H1 (cell line): Measurements from ENCODE around the gene PSPC1. TPM values are rescaled to one million over a fixed set of nuclear protein-coding genes. Genes with fewer than 3 reads are reported as not detected.

Experiments
- CTCF ChIA-PET: fragments of 300-600 bp; sonication (Branson Sonifier 250); formaldehyde crosslinking; loops from one replicate; lab custom pipeline; 2021; ENCODE audit not compliant: partially characterized antibody; lab: Charles Lee
- POLR2A ChIA-PET: fragments of 300-600 bp; sonication (Branson Sonifier 250); formaldehyde crosslinking; loops from one replicate; lab custom pipeline; 2021; ENCODE audit warnings: inconsistent platforms; ENCODE audit not compliant: partially characterized antibody; lab: Charles Lee
- DNase-seq, 2 experiments: peaks; one replicate each; pipeline versions ENCODE4 v3.0.0 to v3.0.0-alpha.2; 2010 to 2022; ENCODE audit warnings: low spot score in 2 of 2, low read depth in 1 of 2, mixed read lengths in 1 of 2
- FAIRE-seq: peaks from 2 replicates; lab custom pipeline; 2011; peaks lifted over from hg19 to GRCh38; lab: Jason Lieb, UNC
- H2AFZ ChIP-seq: 2 replicates; pipeline ENCODE4 v1.8.1; 2012; ENCODE audit warnings: low read length, inconsistent platforms
- H2AK5ac ChIP-seq: 2 replicates; pipeline ENCODE4 v1.6.1; 2013; ENCODE audit warnings: low read depth, low read length
- H2BK120ac ChIP-seq: replicated peaks from 2 replicates; pipeline ENCODE3; 2013; ENCODE audit warnings: low read depth, low read length, inconsistent platforms
- H2BK12ac ChIP-seq: 2 replicates; pipeline ENCODE4 v1.6.1; 2013; ENCODE audit warnings: low read depth, low read length
- H2BK15ac ChIP-seq: 2 replicates; pipeline ENCODE4 v1.6.1; 2013; ENCODE audit warnings: low read length
- H2BK20ac ChIP-seq: 2 replicates; pipeline ENCODE4 v1.6.1; 2013; ENCODE audit warnings: low read length
- H2BK5ac ChIP-seq: 2 replicates; pipeline ENCODE4 v1.6.1; 2013; ENCODE audit warnings: low read depth, low read length
- H3K14ac ChIP-seq: 2 replicates; pipeline ENCODE4 v1.6.1; 2013; ENCODE audit warnings: inconsistent platforms; ENCODE audit not compliant: insufficient read length
- H3K18ac ChIP-seq: 2 replicates; pipeline ENCODE4 v1.6.1; 2013; ENCODE audit warnings: low read length; ENCODE audit errors: extremely low read depth
- H3K23ac ChIP-seq: 2 replicates; pipeline ENCODE4 v1.6.1; 2013; ENCODE audit warnings: inconsistent platforms; ENCODE audit not compliant: insufficient read length
- H3K23me2 ChIP-seq: 2 replicates; pipeline ENCODE4 v1.6.1; 2013; ENCODE audit warnings: low read depth, low read length
- H3K27ac ChIP-seq: 2 replicates; pipeline ENCODE4 v1.6.1; 2011; ENCODE audit warnings: low read depth, low read length, inconsistent platforms
- H3K27me3 ChIP-seq, 4 experiments: replicated peaks in 1 of 4; 1 replicate in 1 of 4; 2 replicates in 3 of 4; pipeline versions ENCODE4 v1.6.1 to v1.8.1; 2011 to 2013; ENCODE audit warnings: low read length in 3 of 4, mild to moderate bottlenecking in 3 of 4, inconsistent platforms in 2 of 4, mixed read lengths in 2 of 4, moderate library complexity in 1 of 4; ENCODE audit not compliant: control insufficient read depth in 3 of 4, insufficient read depth in 3 of 4; ENCODE audit errors: extremely low read depth in 1 of 4
- H3K36me3 ChIP-seq, 4 experiments: 2 replicates each; pipeline versions ENCODE4 v1.6.1 to v1.8.1; 2011 to 2013; ENCODE audit warnings: mild to moderate bottlenecking in 4 of 4, low read length in 3 of 4, moderate library complexity in 2 of 4, control low read depth in 1 of 4, inconsistent platforms in 1 of 4; ENCODE audit not compliant: insufficient read depth in 4 of 4, control insufficient read depth in 2 of 4
- H3K4ac ChIP-seq: replicated peaks from 2 replicates; pipeline ENCODE3; 2013; ENCODE audit warnings: low read length, low read depth, mixed read lengths, inconsistent platforms; ENCODE audit not compliant: insufficient read length
- H3K4me1 ChIP-seq, 4 experiments: replicated peaks in 1 of 4; 1 replicate in 1 of 4; 2 replicates in 3 of 4; pipeline versions ENCODE4 v1.6.1 to v1.8.1; 2011 to 2013; ENCODE audit warnings: low read length in 3 of 4, inconsistent platforms in 2 of 4, mixed read lengths in 1 of 4; ENCODE audit not compliant: insufficient read depth in 4 of 4, control insufficient read depth in 3 of 4
- H3K4me2 ChIP-seq, 2 experiments: 2 replicates each; pipeline versions ENCODE4 v1.6.1 to v1.8.1; 2011 to 2013; ENCODE audit warnings: low read depth in 2 of 2, low read length in 2 of 2, control low read depth in 1 of 2, inconsistent platforms in 1 of 2, mild to moderate bottlenecking in 1 of 2; ENCODE audit not compliant: insufficient read depth in 1 of 2
- H3K4me3 ChIP-seq, 4 experiments: fragments of 200-600, 300-600 bp in 1 of 4; sonication (generic), shearing (Covaris generic), sonication (Bioruptor Twin) in 1 of 4; 2 replicates each; pipeline versions ENCODE4 v1.5.1 to v1.8.1; 2011 to 2016; ENCODE audit warnings: low read length in 4 of 4, low read depth in 3 of 4, control low read depth in 2 of 4, inconsistent platforms in 2 of 4, mild to moderate bottlenecking in 2 of 4, mixed read lengths in 1 of 4, moderate library complexity in 1 of 4; ENCODE audit not compliant: insufficient read depth in 2 of 4; ENCODE audit errors: extremely low read depth in 1 of 4
- H3K56ac ChIP-seq: replicated peaks from 2 replicates; pipeline ENCODE3; 2013; ENCODE audit warnings: low read depth, mild to moderate bottlenecking, mixed read lengths, low read length, inconsistent platforms; ENCODE audit not compliant: insufficient read length
- H3K79me1 ChIP-seq: 2 replicates; pipeline ENCODE4 v1.6.1; 2013; ENCODE audit warnings: low read depth, low read length, control low read depth
- H3K79me2 ChIP-seq, 2 experiments: 2 replicates each; pipeline versions ENCODE4 v1.6.1 to v1.8.1; 2012 to 2013; ENCODE audit warnings: low read length in 2 of 2, mild to moderate bottlenecking in 2 of 2, inconsistent platforms in 1 of 2; ENCODE audit not compliant: insufficient read depth in 2 of 2, control insufficient read depth in 1 of 2
- H3K9ac ChIP-seq, 4 experiments: replicated peaks in 1 of 4; 1 replicate in 1 of 4; 2 replicates in 3 of 4; pipeline versions ENCODE4 v1.6.1 to v1.8.1; 2011 to 2013; ENCODE audit warnings: low read depth in 3 of 4, low read length in 3 of 4, control low read depth in 2 of 4, mild to moderate bottlenecking in 2 of 4, moderate library complexity in 2 of 4, inconsistent platforms in 1 of 4; ENCODE audit errors: extremely low read depth in 1 of 4
- H3K9me3 ChIP-seq, 2 experiments: 2 replicates each; pipeline versions ENCODE4 v1.6.1 to v1.8.1; 2012 to 2013; ENCODE audit warnings: mild to moderate bottlenecking in 2 of 2, moderate library complexity in 2 of 2, control low read depth in 1 of 2, inconsistent platforms in 1 of 2, low read depth in 1 of 2, low read length in 1 of 2, mixed read lengths in 1 of 2; ENCODE audit not compliant: insufficient read depth in 2 of 2
- H4K20me1 ChIP-seq, 2 experiments: replicated peaks in 1 of 2; 2 replicates each; pipeline versions ENCODE3 to v1.8.1; 2011 to 2013; ENCODE audit warnings: inconsistent platforms in 2 of 2, low read length in 2 of 2, mild to moderate bottlenecking in 1 of 2; ENCODE audit not compliant: insufficient read depth in 2 of 2, control insufficient read depth in 1 of 2
- H4K5ac ChIP-seq: 2 replicates; pipeline ENCODE4 v1.6.1; 2013; ENCODE audit warnings: low read length, low read depth, mixed read lengths, inconsistent platforms; ENCODE audit not compliant: insufficient read length
- H4K8ac ChIP-seq: 2 replicates; pipeline ENCODE4 v1.8.0; 2013; ENCODE audit warnings: mild to moderate bottlenecking, moderate library complexity, low read length, inconsistent platforms; ENCODE audit not compliant: insufficient read depth; ENCODE audit errors: extremely low read depth
- H4K91ac ChIP-seq: replicated peaks from 2 replicates; pipeline ENCODE3; 2013; ENCODE audit warnings: low read length, mixed read lengths, inconsistent platforms; ENCODE audit not compliant: insufficient read length
- BRCA1 ChIP-seq: IDR thresholded peaks from 2 replicates; pipeline ENCODE4 v1.6.1; 2012; ENCODE audit warnings: low read depth, low read length, improper control_type of control experiment
- NRF1 ChIP-seq: IDR thresholded peaks from 2 replicates; pipeline ENCODE4 v1.6.1; 2011; ENCODE audit warnings: mild to moderate bottlenecking, low read depth, low read length, improper control_type of control experiment
- SAP30 ChIP-seq: fragments of 300-600 bp; sonication (generic); IDR thresholded peaks from 2 replicates; pipeline ENCODE4 v1.7.1; 2012; ENCODE audit warnings: low read length, moderate library complexity, mild to moderate bottlenecking, inconsistent platforms; ENCODE audit not compliant: insufficient read depth, insufficient replicate concordance
- TAF1 ChIP-seq: IDR thresholded peaks from 2 replicates; pipeline ENCODE4 v1.6.1; 2011; ENCODE audit warnings: mild to moderate bottlenecking, low read depth, low read length
- WGBS, 2 experiments: shearing (Covaris generic) in 1 of 2; methylation state at CpG; one replicate each; pipeline versions ENCODE4 v1.1.6 to v1.1.7; 2013 to 2015; ENCODE audit warnings: low lambda C conversion rate in 2 of 2, mixed read lengths in 2 of 2, inconsistent platforms in 1 of 2, low coverage in 1 of 2, missing lambda C conversion rate in 1 of 2; ENCODE audit not compliant: insufficient replicate concordance in 2 of 2, insufficient coverage in 1 of 2, insufficient read length in 1 of 2; ENCODE audit errors: extremely low coverage in 1 of 2, missing lambda C conversion rate in 1 of 2; 5-methylcytosine and 5-hydroxymethylcytosine counted together
- polyA plus RNA-seq, 7 experiments: library from polyadenylated mRNA; depleted of rRNA in 3 of 7; stranded (reverse) in 5 of 7; unstranded in 2 of 7; fragments of >200 nt in 5 of 7; fragments of 200-250 nt in 2 of 7; gene quantifications; 1 replicate in 5 of 7; 2 replicates in 1 of 7; 4 replicates in 1 of 7; pipeline versions ENCODE4 v1.2.1 to v1.2.3, GENCODE V29; 2011 to 2013; ENCODE audit warnings: missing spikeins in 2 of 7, mixed read lengths in 2 of 7
- total RNA-seq: library from RNA; stranded (reverse); fragmentation: NEBNext Ultra II Directional; extraction: Animal tissue kit (Norgen Biotek cat#: 25700); gene quantifications from 2 replicates; pipeline ENCODE4 v1.2.1, GENCODE V29; 2021

The PSPC1 gene
- total and polyA plus RNA-seq, 2 of the 8 experiments (the other 6 are each of a cell fraction or from before 2014, with no cell fraction given): 53.4 to 97.4 TPM

DNA sequence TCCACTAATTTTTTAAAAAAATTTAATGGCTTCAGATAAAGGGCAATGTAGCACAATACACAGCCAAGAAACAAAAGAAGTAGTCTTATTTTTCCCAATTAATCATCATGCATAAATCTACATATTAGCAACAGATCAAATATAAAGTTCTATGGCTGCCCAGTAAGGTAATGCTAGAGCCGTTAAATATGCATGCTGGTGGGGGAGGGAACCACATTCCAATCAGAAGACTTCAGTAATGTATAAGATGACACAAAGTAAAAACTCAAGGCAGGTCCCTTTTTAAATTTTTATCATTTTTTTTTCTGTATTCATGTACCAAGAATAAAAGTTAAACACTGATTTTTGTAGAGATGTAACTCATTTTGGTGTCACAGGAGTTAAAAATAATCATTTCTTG lies 87.3 kb downstream of the PSPC1 start:
- Histone ChIP-seq H2BK20ac (no peak overlapping the region), H3K4ac (no peak overlapping the region), H3K9ac (no peak overlapping the region), H3K79me1 (peaks cover 2% of the 10 kb centered on the region; the same call in 1 of the 2 replicates), H3K18ac (no peak overlapping the region), H2AFZ (no peak overlapping the region), H2BK15ac (no peak overlapping the region), H2BK5ac (no peak overlapping the region), H3K23me2 (no peaks in the 10 kb centered on the region; the same call in 1 of the 2 replicates), H3K4me2 (0 out of 4 replicates have a peak overlapping the region, but pooled peaks have one; percentile 5 to 34), H3K4me1 (peaks cover 0 to 8% (median 5%) of the 10 kb centered on the region in 4 experiments; a peak in 2 of 7 replicates), H3K23ac (no peak overlapping the region), H3K79me2 (peaks cover 0 to 19% of the 10 kb centered on the region in 2 experiments; a peak in 2 of 4 replicates), H3K4me3 (peak overlapping the region in 1 of 4 experiments; percentile 28; a peak in 1 of 8 replicates), H4K20me1 (no peaks in the 10 kb centered on the region), H3K56ac (no peak overlapping the region), H3K36me3 (no peaks in the 10 kb centered on the region; a peak in 1 of 8 replicates), H4K91ac (no peak overlapping the region), H3K27me3 (no peaks in the 10 kb centered on the region), H3K27ac (no peak overlapping the region), H3K9me3 (no peaks in the 10 kb centered on the region), H4K5ac (no peak overlapping the region), H3K14ac (no peak overlapping the region), H2BK12ac (no peak overlapping the region), H2BK120ac (no peak overlapping the region), H2AK5ac (no peak overlapping the region), H4K8ac (no peak overlapping the region)
- DNase-seq (no peak), FAIRE-seq (no peak)
- WGBS, 2 experiments: 82% methylated on average over 1 of the region's 1 CpG; no CpG with 5 or more reads in 1 of the 2 experiments
- ChIA-PET CTCF (no interaction called here), POLR2A (interaction anchor here (1.2 kb wide), 1 partner anchor 87 kb away, joined by 3 read pairs; the partner anchor contains the start of gene PSPC1)
- TF ChIP-seq BRCA1 (no peak), TAF1 (no peak), SAP30 (no peak), NRF1 (no peak)
